ENCODE results near the gene PI4KB. TPM values are rescaled to one million over a fixed set of nuclear protein-coding genes. Genes with fewer than 3 reads are reported as not detected.

The PI4KB gene
- total and polyA plus RNA-seq, 9 of the 15 experiments (the other 6 are each of a cell fraction or from before 2014, with no cell fraction given): 3.1 to 65.4 (median 45.1) TPM

DNA sequence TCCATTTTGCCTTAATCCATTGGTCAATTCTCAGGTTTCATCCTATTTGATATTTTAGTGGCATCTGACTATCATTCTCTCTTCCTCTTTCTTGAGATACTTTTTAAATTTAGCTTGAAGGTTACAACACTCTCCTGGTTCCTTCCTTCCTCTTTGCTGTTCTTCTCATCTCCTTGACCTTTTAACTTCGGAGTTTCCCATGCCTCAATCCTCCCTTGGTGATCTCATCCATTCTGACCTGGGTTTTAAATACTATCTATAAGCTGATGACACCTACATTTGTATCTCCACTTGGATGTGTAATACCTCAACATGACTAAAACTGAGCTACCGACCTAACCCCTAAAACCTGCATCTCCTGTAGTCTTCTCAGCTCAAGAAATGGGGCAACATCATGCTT, 50.0 kb downstream of the PI4KB start:
- in situ Hi-C loops (cut with MboI): no loop called here
- ChIA-PET POLR2A (interaction anchor here (0.6 to 1.8 kb wide), 3 partner anchors 8 to 34 kb away, joined by 3 to 5 read pairs (median 4); partner anchors contain the start of gene PSMD4), CTCF (ENCODE audit: low intra/inter-chr PET ratio) (interaction anchor here (0.7 kb wide), 1 partner anchor 9 kb away, joined by 3 read pairs; no protein-coding TSS in a partner anchor)
- no TSS peak for BruUV-seq (replicated peaks)
- peak; percentile 35 for FAIRE-seq
- Histone ChIP-seq H4K20me1 (replicated peaks; ENCODE audit: control insufficient read depth, insufficient read depth, low read length) (no peaks in the 10 kb centered on the region), H3K9me1 (ENCODE audit: control insufficient read depth, insufficient read depth, low read length) (no peaks in the 10 kb centered on the region), H3K4me1 (replicated peaks in 1 of 2; ENCODE audit: control insufficient read depth in 2 of 2, insufficient read depth in 2 of 2, low read length in 2 of 2) (peaks cover 14% of the 10 kb centered on the region in 2 experiments; a peak in 4 of 5 replicates), H3K79me2 (ENCODE audit: control insufficient read depth, insufficient read depth, low read length) (no peaks in the 10 kb centered on the region), H3K36me3 (ENCODE audit: control insufficient read depth, insufficient read depth, low read length) (peaks cover 2% of the 10 kb centered on the region; the same call in 1 of the 3 replicates), H3K4me3 (no peak overlapping the region), H3K27ac (ENCODE audit: extremely low read depth, low read depth, low read length) (no peak overlapping the region), H3K4me2 (ENCODE audit: insufficient read depth, low read length) (no peak overlapping the region; the same call in 1 of the 2 replicates), H3K9me3 (replicated peaks; ENCODE audit: control insufficient read depth, insufficient read depth, low read depth, low read length) (no peaks in the 10 kb centered on the region), H2AFZ (ENCODE audit: low read depth, low read length) (peak overlapping the region; percentile 54), H3K9ac (ENCODE audit: insufficient read depth in 1 of 2, low read depth in 2 of 2, low read length in 2 of 2) (no peak overlapping the region), H3K27me3 (ENCODE audit: control insufficient read depth in 2 of 2, insufficient read depth in 2 of 2, low read length in 2 of 2) (no peaks in the 10 kb centered on the region)
- 22% methylated on average over 2 of the region's 2 CpGs for WGBS (ENCODE audit: insufficient coverage, low coverage, missing lambda C conversion rate)
- no peak for ATAC-seq
- DNase-seq (ENCODE audit: extremely low read depth in 1 of 4, low spot score in 3 of 4): no peak
- intact Hi-C loops (cut with micrococcal nuclease): no loop called here
- TF ChIP-seq NR2C1 (IDR thresholded peaks at IDR 0.05): 0 out of 2 replicates have a peak, but pooled peaks have one; percentile 34
- TF ChIP-seq NR2C1 (tag; IDR thresholded peaks at IDR 0.05): no peak
- TF ChIP-seq, protein P1, sequence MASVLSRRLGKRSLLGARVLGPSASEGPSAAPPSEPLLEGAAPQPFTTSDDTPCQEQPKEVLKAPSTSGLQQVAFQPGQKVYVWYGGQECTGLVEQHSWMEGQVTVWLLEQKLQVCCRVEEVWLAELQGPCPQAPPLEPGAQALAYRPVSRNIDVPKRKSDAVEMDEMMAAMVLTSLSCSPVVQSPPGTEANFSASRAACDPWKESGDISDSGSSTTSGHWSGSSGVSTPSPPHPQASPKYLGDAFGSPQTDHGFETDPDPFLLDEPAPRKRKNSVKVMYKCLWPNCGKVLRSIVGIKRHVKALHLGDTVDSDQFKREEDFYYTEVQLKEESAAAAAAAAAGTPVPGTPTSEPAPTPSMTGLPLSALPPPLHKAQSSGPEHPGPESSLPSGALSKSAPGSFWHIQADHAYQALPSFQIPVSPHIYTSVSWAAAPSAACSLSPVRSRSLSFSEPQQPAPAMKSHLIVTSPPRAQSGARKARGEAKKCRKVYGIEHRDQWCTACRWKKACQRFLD (CRISPR knock-in tag; IDR thresholded peaks at IDR 0.05): no peak
- TF ChIP-seq HLTF (IDR thresholded peaks at IDR 0.05): no peak
- 0 out of 2 replicates have a peak, but pooled peaks have one; percentile 41 for TF ChIP-seq JUN (IDR thresholded peaks at IDR 0.05; ENCODE audit: borderline replicate concordance, low read depth, low read length)
- TF ChIP-seq JUN (CRISPR knock-in tag; IDR thresholded peaks at IDR 0.05; ENCODE audit: borderline replicate concordance): no peak
- peak; percentile 75 for TF ChIP-seq ESRRA (IDR thresholded peaks at IDR 0.05; ENCODE audit: borderline replicate concordance, low read depth)
- TF ChIP-seq EHMT2 (IDR thresholded peaks at IDR 0.05): peak; percentile 33; the same call in 1 of the 2 replicates
- no peak for TF ChIP-seq FUS (optimal IDR thresholded peaks at IDR 0.05; ENCODE audit: low read depth, low read length)
- TF ChIP-seq CREBBP (IDR thresholded peaks at IDR 0.05; ENCODE audit: low read depth, low read length): no peak
- TF ChIP-seq NR2C2 (CRISPR knock-in tag; IDR thresholded peaks at IDR 0.05): no peak
- TF ChIP-seq NR2C2 (tag; IDR thresholded peaks at IDR 0.05): peak; percentile 56; the same call in 1 of the 2 replicates
- TF ChIP-seq CTBP1 (IDR thresholded peaks at IDR 0.05; ENCODE audit: borderline replicate concordance): peak; percentile 47; the same call in 1 of the 2 replicates
- peak; percentile 59 for TF ChIP-seq CEBPB (tag; IDR thresholded peaks at IDR 0.05)
- TF ChIP-seq BRD9 (IDR thresholded peaks at IDR 0.05; ENCODE audit: low read depth, partially characterized antibody): no peak
- TF ChIP-seq ZZZ3 (IDR thresholded peaks at IDR 0.05): no peak
- TF ChIP-seq, protein P2, sequence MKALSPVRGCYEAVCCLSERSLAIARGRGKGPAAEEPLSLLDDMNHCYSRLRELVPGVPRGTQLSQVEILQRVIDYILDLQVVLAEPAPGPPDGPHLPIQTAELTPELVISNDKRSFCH (CRISPR knock-in tag; IDR thresholded peaks at IDR 0.05): no peak
- TF ChIP-seq, protein P2 (tag; IDR thresholded peaks at IDR 0.05): 0 out of 2 replicates have a peak, but pooled peaks have one; percentile 20
- TF ChIP-seq HNRNPLL (IDR thresholded peaks at IDR 0.05; ENCODE audit: low read depth, low read length, poor library complexity, severe bottlenecking): no peak
- TF ChIP-seq SIX5 (IDR thresholded peaks at IDR 0.05; ENCODE audit: borderline replicate concordance in 1 of 2, insufficient read depth in 1 of 2, low read depth in 1 of 2, low read length in 2 of 2): no peak
- TF ChIP-seq, protein P3, sequence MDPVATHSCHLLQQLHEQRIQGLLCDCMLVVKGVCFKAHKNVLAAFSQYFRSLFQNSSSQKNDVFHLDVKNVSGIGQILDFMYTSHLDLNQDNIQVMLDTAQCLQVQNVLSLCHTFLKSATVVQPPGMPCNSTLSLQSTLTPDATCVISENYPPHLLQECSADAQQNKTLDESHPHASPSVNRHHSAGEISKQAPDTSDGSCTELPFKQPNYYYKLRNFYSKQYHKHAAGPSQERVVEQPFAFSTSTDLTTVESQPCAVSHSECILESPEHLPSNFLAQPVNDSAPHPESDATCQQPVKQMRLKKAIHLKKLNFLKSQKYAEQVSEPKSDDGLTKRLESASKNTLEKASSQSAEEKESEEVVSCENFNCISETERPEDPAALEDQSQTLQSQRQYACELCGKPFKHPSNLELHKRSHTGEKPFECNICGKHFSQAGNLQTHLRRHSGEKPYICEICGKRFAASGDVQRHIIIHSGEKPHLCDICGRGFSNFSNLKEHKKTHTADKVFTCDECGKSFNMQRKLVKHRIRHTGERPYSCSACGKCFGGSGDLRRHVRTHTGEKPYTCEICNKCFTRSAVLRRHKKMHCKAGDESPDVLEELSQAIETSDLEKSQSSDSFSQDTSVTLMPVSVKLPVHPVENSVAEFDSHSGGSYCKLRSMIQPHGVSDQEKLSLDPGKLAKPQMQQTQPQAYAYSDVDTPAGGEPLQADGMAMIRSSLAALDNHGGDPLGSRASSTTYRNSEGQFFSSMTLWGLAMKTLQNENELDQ (CRISPR knock-in tag; IDR thresholded peaks at IDR 0.05; ENCODE audit: borderline replicate concordance): no peak
